RKO (cell line): ENCODE results near the gene LACTBL1.
A peak's percentile ranks its signal among the peaks of the same experiment; 100 is the strongest.

ENCODE experiments used
- DNase-seq: peaks from one replicate; pipeline ENCODE4 v3.0.0-alpha.2; 2016; ENCODE audit warnings: low spot score

LACTBL1 gene

GRCh38 chr1:22913421-22914141 lies 59.1 kb downstream of the LACTBL1 start:
- DNase-seq, result no peak

GRCh38 chr1:22912311-22912710 lies 60.4 kb downstream of the LACTBL1 start:
- DNase-seq, result no peak

- DNase-seq, result no peak
These were observed 61.5 kb downstream of the LACTBL1 start for GRCh38 chr1:22910986-22911651.

- DNase-seq, result no peak
These were observed 62.4 kb downstream of the LACTBL1 start for GRCh38 chr1:22910286-22910685.

DNA sequence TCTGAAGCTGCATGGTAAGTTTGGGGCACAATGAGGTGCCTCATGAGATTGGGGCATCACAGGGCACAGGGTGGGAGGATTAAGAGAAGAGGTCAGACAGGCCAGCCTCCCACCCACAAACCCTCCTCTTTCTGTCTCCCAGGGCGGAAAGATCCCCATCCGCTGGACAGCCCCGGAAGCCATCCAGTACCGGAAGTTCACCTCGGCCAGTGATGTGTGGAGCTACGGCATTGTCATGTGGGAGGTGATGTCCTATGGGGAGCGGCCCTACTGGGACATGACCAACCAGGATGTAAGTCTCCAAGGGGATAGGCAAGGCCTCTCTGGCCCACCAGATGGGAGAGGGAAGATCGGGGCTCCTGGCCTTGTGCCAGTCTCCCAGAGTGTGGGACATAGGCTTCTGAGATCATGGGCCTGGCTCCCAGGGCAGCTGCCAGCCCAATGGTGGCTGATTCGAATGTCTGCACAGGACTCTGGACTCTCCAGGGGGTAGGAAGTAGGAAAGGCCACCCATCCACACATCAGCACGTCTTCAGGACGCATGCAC lies 63.7 kb downstream of the LACTBL1 start:
- DNase-seq, result no peak

- no peak for DNase-seq
These were observed 65.1 kb downstream of the LACTBL1 start for GRCh38 chr1:22907528-22907927.

DNA sequence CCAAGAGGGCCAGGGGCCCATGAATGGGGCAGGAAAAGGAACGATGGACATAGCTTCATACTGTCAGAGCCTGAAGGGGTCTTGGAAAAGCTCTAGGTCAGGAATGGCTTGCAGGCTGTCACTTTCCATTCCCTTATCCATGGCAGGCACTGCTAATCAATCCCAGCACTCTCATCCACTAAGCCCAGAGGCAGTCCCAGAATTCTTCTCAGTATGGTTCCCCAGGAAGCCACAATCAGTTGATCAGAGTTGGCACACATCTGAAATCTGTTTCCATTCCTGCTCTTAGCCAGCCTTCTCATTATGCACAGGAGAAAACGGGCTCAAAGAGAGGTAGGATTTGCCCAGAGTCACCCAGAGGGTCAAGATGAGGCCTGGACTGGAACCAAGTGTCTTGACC lies 65.7 kb downstream of the LACTBL1 start:
- DNase-seq, result no peak

DNA sequence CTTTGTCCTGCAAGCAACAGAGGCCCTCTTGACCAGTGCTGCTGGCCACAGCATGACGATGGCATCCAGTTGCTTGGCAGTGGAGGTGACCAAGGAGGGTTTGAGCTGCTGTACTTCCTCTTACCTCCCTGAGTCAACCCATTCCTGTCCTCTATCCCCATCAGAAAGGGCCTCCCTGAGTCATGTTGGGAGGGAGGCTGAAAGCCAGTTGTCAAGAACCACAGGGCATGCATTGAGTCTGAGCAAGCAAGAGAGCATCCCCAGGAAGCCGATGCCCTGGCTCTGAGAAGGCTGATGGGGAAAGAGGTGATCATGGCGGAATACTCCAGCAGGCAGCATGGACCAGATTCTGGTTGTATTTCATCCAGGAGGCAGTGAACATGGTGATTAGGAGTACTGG lies 69.6 kb downstream of the LACTBL1 start:
- peak; percentile 20 for DNase-seq
